HG02870 (cell line): ENCODE results near the gene TMEM150B.

Experiments used
- ATAC-seq: cut with Tn5 transposase; IDR thresholded peaks from one replicate; pipeline ENCODE4 v1.9.1; 2021; ENCODE audit warnings: mild to moderate bottlenecking, moderate library complexity; ENCODE audit not compliant: unreplicated experiment

TMEM150B gene

DNA sequence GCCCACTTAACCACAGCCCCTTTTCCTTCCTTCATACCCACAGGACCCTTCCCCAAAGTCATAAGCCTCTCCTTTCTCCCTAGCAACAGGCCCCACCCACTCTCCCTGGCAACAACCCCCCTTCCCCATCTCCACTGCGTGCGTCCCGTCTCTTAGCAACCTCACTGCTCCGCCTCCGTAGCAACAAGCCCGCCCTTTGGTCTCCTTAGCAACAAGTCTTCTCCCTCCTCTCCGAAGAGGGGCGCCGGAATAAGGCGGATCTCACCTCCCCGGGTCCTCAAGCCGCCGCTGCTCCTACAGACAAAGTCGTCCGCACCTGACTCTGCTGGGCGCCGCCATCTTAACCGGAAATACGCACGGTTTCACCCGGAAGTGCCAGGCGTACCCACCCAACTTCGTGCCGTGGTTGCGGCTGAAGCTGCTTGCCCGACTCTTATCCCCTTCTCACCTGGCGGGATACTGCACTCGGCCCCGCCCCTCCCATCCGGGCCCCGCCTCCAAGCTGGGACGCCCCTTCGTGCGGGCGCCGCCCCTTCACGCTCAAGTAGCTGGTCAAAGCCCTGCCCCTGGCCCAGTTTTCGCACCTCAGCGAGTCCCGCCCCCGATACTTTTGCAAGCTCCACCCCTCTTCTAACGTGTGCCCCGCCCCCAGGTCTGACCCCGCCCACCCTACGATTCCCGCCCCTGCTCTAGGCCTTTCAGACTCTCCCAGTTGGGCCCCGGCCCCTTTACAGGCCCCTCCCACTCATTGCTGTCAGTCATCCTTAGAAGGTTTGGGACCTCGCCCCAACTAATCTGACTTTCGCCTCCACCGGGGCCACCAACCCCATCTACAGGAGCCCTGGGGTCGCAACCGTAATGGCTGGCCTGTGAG is 45.1 kb downstream of the TMEM150B start, which contains the start of gene HSPBP1:
Gene HSPBP1, minus strand, starts transcription at position 341 of the 874 bp plus-strand sequence. CDS start 502 bp downstream, outside the sequence.
- peak; percentile 63 for ATAC-seq

DNA sequence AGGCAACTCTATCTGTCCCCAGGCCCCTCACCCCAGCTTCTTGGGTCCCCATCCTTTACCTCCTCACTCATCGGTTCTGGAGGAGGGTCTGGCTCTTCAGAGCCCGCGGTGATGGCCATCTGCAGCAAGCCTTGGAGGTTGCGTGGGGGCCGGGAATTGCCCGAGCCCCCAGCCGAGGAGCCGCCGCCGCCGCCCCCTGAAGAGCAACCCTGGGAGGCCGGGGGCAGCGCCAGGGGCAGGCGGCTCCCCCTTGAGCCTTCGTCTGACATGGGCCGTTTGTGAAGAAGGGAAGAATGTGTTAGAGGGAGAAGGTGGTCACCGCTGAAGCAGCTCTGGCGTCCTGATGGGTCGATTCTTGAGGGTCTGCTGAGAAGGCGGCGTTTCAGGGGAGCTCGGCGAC is 45.8 kb downstream of the TMEM150B start:
- no peak for ATAC-seq

DNA sequence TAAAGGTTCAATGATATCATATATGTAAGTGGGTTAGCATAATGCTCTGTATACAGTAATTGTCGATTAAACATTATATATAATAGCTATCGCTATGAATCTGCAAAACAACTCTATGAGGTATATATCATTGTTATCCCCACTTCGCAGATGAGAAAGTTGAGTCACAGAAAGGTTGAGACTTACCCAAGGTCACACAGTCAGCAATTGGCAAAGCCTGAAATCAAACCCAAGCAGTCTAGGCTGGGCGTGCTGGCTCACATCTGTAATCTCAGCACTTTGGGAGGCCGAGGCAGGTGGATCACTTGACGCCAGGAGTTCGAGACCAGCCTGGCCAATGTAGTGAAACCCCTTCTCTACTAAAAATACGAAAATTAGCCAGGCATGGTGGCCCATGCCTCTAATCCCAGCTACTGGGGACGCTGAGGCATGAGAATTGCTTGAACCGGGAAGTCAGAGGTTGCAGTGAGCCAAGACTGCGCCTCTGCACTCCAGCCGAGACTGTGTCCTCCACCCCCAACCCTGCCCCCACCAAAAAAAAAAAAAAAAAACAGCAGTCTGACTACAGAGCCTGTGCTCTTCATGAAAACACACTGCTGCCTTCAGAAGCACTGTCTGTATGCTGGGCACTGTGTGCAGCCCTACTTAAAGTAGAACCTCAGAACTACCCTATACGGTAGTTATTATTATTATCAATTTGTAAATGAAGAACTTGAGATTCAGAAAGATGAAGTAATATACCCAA is 46.6 kb downstream of the TMEM150B start:
- no peak for ATAC-seq

DNA sequence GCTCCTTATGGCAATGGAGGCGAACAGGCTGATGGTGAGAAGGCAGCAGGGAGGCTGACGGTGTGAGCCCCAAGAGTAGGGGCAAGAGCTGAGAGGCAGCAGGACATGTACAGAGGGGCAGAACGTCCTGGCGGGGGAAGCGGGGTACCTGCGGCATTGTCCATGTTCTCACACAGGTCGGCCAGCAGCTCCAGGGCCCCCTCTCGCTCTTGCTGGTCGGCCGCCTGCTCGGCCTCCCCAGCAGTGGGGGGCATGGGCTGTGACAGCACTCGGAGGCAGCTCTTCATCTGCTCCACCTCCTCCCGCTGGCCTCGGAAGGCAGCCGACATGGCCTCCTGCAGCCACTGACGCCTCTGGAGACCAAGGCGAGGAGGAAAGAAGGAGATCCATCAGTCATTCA is 47.6 kb downstream of the TMEM150B start:
- no peak for ATAC-seq

DNA sequence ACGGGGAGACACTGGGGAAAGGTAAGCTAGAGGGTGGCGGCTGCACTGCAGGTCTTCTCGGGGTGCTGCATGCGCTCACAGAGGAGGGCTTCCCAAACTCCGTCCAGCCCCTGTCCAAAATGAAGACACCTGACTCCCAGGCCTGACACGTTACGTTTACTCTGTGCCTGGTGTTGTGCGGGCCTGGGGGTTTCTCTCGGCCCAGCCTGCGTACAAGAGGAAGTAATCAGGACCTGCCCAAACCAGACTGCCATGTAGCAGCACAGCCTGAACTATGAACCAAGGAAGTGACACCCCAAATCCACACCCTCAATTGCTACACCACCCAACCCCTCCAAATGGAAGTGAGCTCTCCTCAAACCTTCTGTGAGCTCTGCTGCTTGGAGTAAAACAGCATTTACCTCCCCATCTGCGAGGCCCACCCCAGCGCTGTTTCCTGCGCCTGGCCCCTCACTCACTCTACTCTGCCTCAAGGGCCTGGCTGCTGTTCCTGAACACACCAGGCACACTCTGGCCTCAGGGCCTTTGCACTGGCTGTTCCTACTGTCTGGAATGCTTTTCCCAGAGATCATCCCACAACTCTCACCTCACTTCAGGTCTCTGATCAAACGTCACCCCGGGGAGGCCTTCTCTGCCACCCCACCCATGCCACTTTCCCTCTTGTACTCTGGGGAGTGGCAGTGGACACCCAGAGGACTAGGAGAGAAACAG is 48.3 kb downstream of the TMEM150B start:
- ATAC-seq = no peak

DNA sequence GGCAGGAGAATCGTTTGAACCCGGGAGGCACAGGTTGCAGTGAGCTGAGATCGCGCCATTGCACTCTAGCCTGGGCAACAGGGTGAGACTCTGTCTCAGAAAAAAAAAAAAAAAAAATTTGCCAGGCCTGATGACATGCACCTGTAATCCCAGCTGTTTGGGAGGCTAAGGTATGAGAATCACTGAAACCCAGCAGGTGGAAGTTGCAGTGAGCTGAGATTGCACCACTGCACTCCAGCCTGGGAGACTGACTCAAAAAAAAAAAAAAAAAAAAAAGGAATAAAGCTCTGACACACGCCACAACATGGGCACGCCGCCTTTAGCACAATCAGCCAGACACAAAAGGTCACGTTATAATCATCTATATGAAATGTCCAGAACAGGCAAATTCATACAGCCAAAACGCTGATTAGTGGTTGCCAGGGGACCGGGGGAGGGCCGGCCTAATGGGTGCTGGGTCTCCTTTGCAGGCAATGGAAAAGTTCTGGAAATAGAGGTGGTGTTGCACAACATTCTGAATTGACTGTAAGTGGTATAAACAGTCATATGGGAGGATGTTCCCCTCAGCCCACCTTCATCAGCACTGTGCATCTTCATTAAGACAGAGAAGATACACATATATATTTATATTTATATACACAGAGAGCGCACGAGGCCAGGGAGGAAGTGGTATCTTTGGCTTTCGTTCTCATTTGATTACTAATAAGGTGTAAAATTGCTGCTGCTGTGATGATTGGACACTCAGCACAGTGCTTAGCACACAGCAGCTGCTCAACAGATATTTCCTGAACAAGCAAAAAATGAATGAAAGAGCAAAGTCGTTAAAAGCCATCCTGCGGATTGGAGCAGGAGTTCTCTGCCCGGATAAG is 49.1 kb downstream of the TMEM150B start:
- ATAC-seq = peak; percentile 53

DNA sequence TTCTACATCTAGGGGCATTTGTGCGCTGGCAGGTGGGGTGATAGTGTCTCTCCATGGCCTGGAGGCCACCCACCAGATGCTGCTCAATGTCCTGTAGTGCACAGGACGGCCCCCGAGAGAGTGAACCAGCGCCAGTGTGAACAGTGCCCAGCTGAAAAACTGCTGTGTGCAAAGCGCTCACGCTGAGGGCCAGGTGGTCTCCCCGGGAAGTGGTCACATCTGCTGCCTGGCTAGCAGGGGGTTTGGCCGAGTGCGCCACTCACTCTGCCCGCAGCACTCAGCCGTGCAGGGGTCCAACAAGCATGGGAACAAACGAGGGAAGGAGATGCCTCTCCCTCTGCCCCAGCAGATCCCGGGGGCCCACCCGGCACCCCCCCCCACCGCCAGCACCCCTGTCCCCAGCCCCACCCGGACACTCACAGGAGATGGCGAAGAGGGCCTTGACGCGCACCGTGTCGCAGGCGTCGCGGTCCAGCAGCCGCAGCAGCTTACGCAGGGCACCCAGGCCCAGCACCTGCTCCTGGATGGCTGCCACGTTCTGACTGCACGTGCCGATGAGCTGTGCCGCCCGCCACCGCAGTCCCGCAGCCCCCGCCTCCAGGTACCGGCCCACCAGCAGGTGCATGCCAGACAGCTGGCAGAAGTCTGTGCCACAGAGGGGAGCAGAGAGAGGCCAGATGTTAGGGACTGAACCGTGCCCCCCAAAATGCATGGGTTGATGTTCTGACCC is 51.0 kb downstream of the TMEM150B start:
- ATAC-seq = no peak

DNA sequence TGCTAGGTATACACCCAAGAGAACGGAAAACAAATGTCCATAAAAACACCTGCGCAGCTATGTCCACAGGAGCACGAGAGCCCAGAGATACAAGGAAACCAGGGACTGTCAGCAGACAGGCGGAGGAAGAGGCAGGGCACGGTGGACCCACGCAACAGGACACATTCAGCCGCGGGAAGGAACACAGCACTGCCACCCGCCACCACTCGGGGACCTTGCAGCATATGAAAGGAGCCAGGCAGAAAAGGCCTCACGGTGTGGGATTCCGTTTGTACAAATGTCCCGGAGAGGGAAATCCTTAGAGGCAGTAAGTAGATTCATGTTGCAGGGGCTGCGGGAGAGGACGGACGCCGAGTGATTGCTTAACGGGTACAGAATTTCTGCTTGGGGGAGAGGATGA is 53.0 kb downstream of the TMEM150B start:
- no peak for ATAC-seq

DNA sequence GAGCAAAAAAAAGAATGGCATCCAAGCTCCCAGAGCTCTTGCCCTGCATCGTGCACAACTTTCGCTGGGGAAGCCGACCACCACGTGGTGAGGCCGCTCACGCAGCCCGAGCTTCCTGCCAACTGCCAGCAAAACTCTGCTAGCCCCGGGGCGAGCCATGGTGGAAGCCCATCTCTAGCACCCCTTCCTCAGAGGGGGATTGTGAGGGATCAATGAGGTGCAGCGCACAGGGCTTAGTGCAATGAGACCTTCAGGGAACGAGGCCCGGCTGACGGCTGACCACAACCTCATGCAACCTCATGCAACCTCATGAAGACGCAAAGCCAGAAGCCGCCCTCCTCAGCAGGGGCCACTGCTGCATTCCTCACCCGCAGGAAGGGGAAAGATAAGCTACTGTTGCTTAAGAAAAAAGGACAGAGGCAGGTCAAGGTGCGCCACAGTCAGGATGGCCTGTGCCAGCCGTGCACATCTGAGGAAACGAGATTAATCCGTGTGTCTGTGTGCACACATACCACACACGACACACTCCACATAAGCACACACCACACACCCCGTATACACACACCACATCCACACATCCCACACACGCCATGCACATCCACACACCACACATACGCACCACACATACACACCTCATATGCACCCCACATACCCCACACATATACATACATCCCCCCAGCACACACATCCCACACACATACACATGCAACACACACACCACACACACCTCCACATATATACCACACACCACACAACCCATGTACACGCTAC is 54.8 kb downstream of the TMEM150B start:
- ATAC-seq = no peak

DNA sequence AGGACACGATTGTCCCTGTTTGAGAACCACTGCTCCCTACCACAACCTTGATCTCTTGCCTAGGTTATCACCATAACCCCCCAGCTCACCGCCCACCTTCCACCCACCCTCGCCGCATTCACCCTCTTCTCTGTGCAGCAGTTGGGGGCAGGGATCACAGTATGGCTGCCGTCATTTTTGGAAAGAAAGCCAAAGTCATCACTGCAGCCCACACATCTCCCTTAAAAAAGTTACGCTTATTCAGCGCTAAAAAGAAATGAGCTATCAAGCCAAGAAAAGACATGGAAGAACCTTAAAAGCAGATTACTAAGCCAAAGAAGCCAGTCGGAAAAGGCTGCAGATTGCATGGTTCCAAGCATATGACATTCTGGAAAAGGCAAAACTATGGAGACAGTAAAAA is 55.8 kb downstream of the TMEM150B start:
- no peak for ATAC-seq

DNA sequence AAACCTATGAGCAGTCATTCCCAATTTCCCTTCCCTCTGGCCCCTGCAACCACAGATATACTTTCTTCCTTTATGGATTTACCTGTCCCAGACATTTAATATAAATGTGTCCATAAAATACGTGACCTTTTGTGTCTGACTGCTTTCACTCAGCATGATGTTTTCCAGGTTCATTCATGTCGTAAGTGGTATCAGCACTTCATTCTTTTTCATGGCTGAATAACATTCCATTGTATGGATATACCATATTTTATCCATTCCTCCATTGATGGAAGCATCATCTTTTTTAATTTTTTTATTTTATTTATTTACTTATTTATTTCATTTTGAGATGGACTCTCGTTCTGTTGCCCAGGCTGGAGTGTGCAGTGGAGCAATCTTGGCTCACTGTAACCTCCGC is 58.3 kb downstream of the TMEM150B start:
- no peak for ATAC-seq

DNA sequence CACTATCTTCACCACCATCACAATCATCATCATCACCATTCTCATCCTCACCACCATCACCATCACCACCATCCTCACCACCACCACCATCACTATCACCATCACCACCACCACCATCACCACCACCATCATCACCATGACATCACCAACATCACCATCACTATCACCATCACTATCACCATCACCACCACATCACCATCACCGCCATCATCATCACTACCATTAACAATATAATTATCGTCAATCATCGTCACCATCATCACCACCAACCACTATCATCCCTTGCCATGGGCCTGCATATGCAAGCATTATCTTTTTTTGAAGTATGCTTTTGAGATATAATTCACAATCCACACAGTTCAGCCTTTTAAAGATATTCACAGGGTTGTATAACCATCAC is 58.7 kb downstream of the TMEM150B start:
- ATAC-seq = no peak

DNA sequence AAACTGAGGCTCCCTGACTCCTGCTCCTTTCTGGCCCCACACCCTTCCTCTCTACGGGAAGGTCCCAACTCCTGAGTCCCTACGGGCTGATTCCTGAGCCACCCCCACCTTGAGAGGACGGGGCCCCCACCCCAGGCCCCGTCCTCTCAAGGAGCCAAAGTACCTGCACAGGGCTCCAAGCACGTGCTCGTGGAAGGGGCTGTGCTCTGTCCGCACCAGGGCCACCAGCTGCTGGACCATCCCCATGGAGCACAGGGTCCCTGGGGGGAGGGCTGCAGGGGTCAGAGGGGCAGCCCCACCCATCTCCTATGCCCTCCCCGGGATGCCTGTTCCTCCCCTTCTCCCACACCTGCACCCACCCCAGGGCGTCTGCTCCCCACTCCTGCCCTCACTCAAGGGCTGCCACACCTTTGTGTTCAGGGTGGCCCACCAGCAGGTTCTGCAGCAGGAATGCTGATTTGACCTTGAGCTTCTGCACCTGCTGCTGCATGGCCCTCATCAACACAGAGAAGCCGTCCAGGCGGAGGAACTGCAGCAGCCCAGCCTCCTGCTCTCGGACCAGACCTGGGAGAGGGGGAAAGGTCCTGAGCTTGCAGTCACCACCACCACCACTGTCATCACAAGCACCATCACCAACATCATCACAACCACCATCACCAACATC is 59.3 kb downstream of the TMEM150B start:
- ATAC-seq = no peak

DNA sequence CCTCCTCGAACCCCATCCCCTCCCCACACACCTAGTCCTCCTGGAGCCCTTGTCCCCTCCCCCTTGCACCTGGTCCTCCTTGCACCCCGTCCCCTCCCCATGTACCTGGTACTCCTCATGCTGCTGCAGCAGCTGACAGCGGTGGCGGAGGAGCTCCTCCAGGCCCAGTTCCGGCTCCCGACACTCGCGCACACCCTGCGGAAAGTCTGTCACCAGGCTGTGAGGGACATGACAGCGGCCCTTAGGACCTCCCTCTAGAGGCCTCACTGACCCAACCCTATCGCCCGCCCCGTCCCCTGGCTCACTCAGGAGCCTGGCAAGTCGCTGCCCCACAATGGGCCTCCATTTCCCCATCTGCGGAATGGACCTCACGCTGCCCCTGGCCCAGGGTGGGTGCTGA is 60.0 kb downstream of the TMEM150B start:
- ATAC-seq = no peak

DNA sequence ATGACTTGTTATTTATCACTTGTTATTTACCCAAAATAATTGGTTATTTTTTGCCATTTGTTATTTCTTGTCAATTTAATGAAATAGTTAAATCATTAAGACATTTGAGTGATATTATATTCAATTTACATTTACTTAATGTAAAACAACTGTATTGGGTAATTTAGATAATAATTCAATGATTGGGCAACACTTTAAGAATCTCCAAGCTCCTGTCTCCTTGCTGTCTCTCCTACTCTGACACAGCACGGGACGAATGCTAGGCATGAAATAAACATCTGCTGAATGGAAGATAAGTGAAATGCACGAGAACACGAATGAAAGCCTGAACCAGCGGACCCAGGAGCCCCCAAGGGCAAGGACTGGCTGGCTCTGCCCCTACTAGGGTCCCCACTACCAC is 60.6 kb downstream of the TMEM150B start:
- no peak for ATAC-seq
